HG02610 (cell line): ENCODE results near the gene NTM.

Experiments
- ATAC-seq: cut with Tn5 transposase; IDR thresholded peaks from one replicate; pipeline ENCODE4 v1.9.1; 2021; ENCODE audit warnings: mild to moderate bottlenecking, moderate library complexity; ENCODE audit not compliant: unreplicated experiment

The NTM gene

DNA sequence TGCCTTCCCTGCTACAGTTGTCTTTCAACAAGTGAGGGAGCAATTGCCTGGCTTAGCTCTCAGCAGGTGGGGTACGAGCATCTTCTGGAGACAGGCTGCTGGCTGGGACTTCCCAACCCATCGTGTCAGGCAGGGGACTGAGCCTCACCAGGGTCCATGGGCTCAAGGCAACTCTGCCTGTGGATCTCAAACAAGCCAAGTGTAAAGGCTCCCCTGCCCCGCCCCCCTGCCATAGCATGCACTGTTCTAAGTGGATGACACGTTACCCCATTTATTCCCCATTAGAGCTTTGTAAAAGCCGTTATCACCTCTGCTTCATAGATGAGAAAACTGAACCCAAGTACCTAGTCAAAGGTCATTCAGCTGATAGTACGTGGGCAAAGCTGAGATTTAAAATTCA, 222.9 kb downstream of the NTM start:
- ATAC-seq: no peak

DNA sequence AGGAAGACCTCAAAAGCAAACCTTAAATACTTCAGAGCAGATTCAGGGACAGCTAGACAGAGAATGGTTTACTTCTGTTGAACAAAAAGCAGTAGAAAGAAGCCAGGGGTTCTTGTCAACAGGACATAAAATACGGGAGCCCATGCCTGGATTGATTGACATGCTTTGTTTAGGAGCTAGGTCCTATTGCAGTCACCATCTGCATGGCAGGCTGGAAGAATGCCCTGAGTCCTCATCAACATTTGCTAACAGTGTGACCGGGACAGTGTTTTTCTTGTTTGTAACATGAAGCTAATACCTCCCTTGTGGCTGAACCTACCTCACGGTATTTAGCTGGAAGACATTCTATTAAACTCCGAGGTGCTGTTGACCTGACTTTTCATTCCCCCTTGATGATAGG, 225.4 kb downstream of the NTM start:
- no peak for ATAC-seq

DNA sequence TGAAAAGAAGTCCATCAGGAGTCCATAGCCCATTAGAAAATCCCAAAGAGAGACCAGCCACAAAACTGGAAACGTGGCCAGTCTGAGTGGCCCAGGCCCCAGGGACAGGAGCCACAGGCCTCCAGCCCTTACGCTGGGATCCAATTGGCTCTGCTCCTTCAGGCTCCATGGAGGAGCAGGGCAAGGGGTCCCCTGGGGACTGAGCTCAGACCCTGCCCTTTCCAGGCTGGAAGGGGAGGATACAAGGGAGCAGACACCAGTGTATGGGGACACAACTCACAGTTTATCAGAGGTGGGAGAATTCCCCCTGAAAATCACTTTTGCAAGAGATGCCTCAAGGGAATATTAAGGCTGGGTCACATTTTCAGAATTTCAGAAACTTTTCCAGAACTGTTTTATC, 227.5 kb downstream of the NTM start:
- no peak for ATAC-seq

DNA sequence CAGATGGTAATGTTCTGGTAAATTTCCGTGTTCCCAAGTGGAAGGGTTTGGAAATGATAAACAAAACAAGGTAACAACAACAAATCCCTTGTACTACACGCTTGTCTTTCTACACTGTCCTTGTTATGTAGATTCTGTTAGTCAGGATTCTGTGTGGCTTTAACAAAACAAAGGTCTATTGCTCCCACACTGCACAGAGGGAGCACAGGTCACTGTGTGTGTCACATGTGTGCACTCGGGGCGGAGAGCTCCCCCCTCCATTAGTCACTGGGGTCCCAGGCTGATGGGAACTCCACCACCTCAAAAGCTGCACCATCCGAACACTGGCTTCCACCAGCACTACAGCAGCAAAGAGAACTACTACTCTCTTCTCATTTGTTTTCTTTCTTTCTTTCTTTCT, 227.9 kb downstream of the NTM start:
- no peak for ATAC-seq

DNA sequence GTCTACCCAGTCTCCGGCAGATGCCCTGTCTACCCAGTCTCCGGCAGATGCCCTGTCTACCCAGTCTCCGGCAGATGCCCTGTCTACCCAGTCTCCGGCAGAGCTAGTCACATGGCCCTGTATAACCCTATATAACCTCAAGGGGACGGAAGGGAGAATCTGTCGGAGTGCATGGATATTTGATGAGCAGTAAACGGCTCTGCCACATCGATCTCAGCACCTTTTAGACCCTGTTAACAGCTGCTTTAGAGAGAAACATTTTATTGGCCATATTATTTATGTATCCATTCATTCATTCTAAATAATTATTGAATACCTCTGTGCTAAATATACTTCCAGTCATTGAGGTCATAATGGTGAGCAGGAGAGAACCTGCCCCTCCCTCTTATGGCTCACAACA, 228.9 kb downstream of the NTM start:
- ATAC-seq: no peak

DNA sequence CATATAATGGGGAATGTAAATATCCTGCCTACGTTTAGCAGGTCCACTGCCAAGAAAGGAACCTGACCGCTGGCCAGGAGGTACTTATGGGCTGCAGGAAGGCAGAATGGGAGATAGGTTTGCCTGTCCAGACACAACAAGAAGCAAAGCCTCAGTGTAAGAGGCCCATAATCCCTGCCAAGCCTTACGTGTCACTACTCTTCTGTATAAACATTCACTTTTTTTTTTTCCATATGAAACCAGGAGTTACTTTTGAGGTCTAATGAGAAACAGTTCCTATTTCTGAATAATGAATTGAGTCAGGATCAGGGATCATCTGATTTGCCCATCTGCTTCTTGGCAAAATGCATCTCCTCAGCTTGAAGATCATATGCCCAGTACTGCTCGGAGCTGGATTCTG, 230.2 kb downstream of the NTM start:
- no peak for ATAC-seq

DNA sequence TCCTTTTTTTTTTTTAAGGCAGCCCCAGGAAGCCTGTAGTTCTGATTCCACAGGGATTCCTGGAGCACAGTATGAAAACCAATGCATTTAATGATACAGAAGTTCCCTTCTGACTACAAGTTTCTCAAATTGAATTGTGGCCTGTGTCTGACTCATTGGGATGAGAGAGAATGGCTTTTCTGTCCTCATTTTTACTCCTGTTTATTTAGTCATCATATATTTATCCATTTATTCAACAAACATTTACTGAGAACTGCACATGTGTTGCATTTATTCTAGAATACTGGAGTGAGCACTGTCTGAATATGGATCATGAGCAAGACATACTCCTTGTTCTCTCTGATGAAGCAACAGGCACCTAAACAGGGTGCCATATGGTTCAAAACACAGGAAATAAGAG, 231.2 kb downstream of the NTM start:
- ATAC-seq: no peak

DNA sequence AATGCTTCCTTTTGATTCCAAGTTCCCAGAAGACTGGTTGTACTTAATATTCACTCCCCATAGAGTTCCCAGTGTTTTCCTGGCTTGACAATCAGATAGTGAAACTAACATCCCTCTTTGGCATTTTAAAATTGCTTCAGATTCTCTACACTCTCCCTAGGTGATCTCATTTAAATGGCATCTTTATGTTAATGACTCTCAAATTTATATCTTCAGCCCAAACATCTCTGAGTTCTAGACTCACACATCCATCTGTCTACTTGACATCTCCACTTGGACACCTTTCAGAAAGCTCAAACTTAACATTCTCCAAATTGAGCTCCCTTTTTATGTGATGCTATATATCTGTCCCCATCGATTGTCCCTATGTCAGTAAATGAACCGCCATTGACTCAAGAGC, 232.0 kb downstream of the NTM start:
- ATAC-seq: no peak

DNA sequence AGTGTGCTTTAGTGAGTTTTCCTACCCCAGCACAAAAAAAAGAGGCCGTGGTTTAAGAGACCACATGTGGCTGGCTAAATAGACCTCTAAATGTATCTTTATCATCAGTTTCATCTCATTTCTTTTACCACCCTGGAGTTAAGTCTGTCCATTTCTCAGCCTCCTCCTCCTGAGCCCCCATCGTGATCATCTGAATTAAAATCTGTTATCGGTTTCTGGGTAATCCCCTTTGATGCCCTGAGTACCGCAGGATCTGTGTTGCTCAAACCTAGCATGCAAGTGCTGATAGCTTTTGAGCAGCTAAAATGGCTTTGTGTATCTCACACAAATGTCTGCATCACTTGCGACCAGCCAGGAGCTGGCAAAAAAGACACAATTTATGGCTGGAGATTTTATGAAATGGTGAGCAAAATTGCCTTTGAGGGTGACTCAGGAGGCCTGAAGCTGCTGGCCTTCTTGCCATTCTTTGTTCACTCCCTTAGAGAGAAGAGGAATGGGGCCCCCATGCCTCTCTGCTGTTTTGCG, 236.5 kb downstream of the NTM start:
- ATAC-seq: no peak

DNA sequence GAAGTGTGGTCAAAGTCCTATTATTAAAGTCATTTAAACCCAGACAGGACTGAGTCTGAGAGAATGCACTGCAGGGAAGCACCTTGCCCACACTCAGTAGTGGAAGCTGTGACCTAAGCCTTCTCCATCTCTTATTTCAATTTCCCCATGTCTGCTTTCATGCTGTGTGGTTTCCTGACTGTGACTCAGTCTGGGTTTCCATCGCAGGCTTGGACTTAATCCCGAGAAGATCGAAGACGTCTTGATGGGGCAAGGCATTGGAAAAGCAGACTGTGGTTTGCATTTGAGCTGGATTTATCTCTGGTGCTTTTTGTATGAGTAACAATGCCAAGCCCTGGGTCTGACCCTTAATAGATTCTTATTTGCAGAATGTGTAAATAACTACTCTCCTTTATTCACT, 238.9 kb downstream of the NTM start:
- ATAC-seq: no peak

DNA sequence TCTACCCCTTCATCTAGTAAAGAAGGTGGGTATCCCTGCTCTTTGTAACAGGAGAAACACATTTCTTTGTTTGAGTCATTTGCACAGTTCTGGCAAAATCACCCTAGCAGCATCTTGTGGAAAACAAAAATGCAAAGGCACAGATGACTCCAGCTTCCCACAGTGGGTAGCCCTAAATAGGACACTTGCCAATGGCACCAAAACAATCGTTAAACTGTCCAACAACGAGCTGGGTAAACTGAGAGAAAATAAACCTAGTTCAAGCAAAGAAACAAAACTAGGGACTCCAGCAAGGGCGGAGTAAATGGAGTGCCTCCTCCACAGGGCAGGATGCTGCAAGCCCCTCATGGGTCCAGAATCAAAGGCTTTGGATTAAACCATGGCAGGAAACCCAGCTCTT, 239.5 kb downstream of the NTM start:
- ATAC-seq: no peak

DNA sequence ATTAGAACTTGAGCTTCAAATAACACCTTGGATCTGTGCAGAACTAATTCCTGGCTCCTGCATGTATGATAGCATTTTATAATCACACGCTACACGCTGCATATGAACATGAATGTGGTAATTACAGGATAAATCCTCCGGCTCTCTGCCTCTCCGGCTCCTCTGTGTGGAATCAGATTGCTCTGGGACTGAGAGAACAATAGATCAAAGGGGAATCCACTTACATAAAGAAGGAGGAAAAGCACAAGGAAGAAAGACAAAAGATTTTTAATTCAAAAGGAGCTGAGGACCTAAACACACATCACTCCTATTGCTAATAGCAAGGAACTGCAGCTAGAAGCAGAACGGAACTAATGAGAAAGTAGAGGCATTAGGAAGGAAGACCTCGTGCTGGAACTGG, 240.9 kb downstream of the NTM start:
- no peak for ATAC-seq

DNA sequence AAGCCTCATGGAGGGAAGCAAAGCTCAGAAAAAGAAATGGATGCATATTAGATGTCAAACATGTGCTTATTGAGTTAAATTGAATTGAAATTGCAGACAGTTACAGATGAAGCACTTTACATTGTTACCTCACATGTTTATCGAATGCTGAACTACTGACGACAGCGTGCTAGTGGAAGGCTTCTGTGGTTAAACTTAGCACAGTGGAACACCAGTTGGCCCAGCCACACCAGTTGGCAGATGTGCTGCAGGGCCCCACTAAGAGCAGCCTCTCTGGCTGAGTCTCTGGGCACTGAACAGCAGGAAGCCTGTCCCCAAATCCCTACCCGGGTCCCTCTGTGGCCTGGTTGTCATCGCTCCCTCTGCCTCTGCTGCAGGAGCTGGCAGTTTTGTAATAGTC, 242.1 kb downstream of the NTM start:
- no peak for ATAC-seq

DNA sequence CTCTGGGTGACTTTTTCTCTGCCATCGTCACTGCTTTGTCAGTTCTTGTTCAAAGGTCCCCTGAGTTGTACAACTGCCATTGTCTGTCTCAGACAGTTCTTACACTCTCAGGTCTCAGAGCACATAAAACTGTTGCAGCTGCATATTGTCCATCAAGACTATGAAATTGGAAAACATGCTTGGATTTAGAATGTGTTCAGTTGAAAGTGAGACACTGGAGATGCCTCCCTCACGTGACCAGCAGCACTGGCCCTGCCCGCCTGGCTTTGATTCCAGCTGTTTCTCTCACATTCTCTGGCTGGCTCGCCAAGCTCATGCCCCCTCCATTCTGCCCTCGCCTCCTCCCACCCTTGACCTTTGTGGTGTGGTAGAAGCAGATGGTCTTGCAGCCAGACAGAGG, 244.2 kb downstream of the NTM start:
- ATAC-seq: no peak

DNA sequence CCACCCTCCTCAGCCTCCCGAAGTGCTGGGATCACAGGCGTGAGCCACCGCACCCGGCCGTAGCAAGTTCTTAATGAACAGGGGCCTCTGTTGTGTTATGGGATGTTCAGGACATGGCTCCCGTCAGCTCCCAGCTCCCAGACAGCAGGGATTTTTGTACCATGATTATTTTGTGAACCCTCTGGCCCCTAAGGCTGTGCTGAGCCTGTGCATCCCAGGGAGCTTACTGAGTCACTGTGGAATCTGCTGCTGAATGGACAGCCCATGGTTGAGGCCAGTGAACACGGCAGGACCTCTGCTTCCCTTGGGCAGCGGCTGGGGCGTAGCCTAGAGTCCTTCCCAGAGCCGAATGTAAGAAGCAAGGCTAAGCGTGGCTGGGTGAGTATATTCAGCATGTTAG, 245.2 kb downstream of the NTM start:
- ATAC-seq: no peak

DNA sequence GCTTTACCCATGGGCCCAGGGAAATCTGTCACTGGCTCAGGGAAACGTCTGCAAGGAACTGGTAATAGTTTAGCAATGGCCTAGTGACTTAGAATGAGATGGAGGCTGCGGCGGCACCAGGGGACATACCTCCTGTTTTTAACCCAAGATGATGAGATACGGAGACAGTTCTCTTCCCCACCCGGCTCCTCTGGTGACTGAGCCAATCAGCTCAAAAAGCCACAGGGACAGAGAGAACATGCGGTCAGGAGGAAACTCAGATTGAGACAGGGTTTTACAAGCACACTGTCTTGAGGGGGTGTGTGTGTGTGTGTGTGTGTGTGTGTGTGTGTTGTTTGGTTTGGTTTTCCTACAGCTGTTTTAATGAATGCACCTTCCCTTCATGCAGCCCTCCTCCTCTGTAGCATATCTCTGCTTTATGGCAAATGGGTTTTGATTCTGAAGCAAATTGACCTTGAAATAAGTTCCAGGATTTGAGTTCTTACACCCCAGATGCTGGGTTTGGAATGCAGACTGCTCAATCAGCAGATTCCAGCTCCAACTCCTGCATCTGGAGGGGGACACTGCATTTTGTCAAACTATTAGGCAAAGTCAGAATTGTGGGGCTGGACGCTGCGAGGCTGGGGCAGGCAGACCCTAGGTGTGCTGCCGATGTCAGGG, 246.2 kb downstream of the NTM start:
- no peak for ATAC-seq

DNA sequence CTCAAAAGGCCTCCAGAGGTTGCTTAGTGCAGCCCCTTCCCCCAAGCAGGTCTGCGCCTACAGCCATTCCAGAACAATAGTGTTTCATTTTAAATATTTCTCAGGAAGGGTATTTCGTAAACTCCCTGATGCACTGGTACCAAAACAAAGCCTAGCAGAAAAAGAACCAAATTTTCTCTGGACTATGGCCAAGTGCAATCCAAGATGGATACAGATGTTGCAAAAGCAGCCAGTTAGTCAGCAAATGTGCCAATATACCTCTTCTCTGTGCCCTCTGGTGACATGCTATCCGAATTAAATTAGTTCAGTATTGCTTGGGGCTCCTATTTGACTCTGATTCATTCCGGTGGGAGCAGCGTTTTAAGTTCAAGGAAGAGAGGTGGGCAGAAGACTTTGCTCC, 247.8 kb downstream of the NTM start:
- ATAC-seq: no peak

DNA sequence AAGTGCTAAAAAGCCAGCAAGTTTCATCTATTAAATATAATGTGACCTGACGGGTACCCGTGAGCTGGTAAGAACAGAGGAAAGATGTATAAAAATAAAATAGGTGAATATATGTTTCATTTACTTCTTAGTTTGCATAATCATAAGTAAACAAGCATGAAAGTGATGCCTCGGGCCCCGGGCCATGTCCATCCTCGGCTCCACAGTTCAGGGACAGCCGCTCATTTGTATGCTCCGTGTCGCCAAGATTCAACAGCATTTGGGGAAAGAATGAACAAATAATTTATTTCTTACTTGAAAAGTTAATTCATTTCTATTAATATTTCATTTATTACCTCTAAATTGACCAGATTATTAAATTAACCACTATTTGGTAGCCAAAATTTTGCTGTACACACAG, 251.8 kb downstream of the NTM start:
- ATAC-seq: no peak

DNA sequence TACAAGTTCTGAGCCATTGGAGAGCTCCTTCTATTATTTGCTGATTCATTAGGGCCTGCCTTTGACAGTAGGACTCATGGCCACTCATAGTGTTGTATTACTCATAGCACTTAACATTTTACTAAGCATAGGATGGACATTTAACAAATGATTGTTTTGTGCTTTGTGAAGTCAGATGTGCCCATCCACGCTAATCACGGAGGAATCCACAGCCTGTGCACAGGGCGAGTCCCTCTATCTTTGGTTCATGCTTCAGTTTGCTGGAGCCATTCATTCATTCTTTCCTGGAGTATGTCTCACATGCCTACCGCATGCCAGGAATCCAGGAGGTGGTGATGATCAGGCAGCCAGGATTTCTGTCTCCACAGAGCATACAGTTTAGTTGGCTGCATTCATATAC, 254.1 kb downstream of the NTM start:
- ATAC-seq: no peak

DNA sequence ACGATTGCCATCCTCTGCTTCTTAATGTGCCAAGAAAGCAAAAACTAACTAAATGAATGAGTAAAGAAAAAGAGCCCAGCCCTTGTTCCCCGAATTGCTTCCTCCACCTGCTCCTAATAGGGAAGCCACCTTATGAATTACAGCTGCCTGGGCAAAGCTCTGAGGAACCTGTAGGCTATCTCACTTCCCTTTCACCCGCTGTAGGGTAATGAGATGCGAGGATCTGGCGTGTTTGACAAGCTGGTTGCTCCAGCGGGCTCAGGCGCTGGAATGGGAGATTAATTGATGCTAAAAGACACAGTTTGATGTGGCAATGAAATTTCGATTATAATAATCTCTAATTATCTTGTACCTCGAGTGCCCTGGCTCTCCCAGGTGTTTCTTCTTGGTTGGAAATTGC, 256.4 kb downstream of the NTM start:
- ATAC-seq: no peak

DNA sequence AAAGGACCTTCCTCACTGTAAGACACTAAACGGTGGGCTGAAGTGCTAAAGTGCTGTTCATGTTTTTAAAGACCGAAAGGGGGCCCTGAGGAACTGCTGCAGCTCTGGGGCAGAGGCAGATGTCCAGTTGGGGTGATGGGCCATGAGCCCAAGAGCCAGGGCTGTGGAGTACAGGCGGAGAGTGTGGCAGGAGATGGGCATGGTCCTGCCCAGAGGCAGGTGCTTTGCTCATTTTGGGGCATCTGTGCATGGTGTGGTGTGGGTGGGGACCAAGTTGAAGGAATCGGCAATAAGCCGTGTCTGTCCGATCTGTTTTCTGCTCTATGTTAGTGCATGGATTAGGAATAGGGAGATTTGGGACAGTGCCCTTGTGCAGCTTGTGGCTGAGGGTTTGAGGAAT, 258.3 kb downstream of the NTM start:
- ATAC-seq: no peak

DNA sequence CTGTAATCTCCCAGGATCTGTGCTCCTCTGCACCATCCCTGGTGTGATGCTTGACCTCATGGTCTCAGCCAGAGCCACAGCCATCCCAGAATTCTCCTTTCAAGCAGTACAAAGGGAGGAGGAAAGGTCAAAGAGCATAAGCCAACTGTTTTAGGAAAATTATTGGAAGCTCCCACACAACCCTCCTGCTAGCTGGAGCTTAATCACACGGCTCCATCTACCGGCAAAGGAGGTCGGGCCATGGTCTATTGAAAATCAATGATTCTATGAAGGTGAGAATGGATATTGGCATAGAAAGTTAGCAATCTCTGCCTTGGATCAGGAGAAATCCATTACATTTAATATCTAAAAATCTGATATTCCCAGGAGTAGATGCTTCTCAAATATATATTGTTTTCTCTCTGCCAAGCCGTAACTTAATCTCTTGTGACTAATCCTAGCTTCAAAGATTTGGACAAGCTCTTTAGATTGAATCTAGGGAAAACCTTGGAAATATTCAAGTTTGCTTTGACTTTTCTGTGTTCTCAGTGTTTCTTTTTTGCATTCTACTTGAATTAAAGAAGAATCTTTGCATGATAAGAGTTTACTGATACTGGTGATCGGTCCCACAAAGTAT, 259.6 kb downstream of the NTM start:
- no peak for ATAC-seq

DNA sequence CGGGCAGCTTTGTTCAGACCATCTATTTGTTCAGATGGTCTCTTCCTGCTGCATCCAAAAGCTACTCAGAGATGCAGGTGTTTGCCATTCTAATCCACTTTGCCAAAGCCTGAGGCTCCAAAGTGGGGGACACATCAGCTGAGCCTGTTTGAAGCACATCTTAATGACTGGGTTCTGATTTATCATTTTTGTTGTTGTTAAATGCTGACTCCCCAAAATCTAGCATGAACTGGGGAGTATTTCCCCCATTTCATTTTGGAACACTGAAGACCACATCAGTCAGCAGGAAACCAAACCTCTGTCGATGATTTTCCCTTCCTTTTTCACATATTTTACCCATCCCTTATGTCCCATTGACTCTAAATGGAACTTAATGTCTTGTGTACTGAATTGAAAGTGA, 262.6 kb downstream of the NTM start:
- no peak for ATAC-seq
